ENCODE data around the gene FMN1.

DNA sequence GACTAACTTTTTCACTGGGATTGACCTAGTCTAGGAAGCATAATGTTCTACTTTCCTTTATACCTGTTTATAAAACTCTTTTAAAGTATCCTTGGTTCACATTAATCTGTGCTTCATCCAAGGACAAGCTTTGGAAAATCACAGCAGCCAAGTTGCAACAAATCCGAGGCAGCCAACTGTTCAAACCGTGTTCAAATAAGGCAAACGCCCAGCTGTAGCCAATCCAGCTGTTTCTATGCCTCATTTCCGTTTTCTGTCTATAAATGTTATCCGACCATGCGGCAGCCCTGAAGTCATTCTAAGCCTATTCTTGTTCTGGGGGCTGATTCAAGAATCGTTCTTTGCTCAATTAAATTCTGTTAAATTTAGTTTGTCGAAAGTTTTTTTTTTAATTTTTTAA lies 78.3 kb downstream of the FMN1 start:
- TF ChIP-seq, protein P1, sequence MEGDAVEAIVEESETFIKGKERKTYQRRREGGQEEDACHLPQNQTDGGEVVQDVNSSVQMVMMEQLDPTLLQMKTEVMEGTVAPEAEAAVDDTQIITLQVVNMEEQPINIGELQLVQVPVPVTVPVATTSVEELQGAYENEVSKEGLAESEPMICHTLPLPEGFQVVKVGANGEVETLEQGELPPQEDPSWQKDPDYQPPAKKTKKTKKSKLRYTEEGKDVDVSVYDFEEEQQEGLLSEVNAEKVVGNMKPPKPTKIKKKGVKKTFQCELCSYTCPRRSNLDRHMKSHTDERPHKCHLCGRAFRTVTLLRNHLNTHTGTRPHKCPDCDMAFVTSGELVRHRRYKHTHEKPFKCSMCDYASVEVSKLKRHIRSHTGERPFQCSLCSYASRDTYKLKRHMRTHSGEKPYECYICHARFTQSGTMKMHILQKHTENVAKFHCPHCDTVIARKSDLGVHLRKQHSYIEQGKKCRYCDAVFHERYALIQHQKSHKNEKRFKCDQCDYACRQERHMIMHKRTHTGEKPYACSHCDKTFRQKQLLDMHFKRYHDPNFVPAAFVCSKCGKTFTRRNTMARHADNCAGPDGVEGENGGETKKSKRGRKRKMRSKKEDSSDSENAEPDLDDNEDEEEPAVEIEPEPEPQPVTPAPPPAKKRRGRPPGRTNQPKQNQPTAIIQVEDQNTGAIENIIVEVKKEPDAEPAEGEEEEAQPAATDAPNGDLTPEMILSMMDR (IDR thresholded peaks at IDR 0.05; ENCODE audit: low read depth, low read length, poor library complexity, severe bottlenecking), result no peak
- TF ChIP-seq EZH2phosphoT487 (IDR thresholded peaks at IDR 0.05; ENCODE audit: borderline replicate concordance, low read length), result no peak

Data from DOHH2 (cell line).